HEK293 (cell line): ENCODE results near the gene NIPSNAP3A.

Experiments
- CTCF ChIA-PET: fragments of 350-600 bp; formaldehyde crosslinking; extraction: SDS; loops from one replicate; lab custom pipeline; 2021; ENCODE audit warnings: antibody characterized with exemption; lab: Yijun Ruan, JAX
- POLR2A ChIA-PET: fragments of 300-600 bp; formaldehyde crosslinking; extraction: SDS; loops from one replicate; lab custom pipeline; 2020; ENCODE audit warnings: antibody characterized with exemption, inconsistent platforms; lab: Yijun Ruan, JAX
- H3K27ac ChIP-seq: fragments of 200-500 bp; sonication (Bioruptor generic); 2 replicates; pipeline ENCODE4 v1.5.1; 2014; ENCODE audit warnings: low read depth, low read length, control low read depth, inconsistent platforms; ENCODE audit errors: extremely low read depth
- H3K36me3 ChIP-seq, 2 experiments: fragments of 200-500 bp in 1 of 2; sonication (Bioruptor generic) in 1 of 2; 1 replicate in 1 of 2; 2 replicates in 1 of 2; pipeline ENCODE4 v1.5.1; 2014 to 2017; ENCODE audit warnings: inconsistent platforms in 2 of 2, low read length in 2 of 2; ENCODE audit not compliant: control insufficient read depth in 2 of 2, insufficient read depth in 1 of 2
- H3K4me1 ChIP-seq: fragments of 200-500 bp; sonication (Bioruptor generic); 2 replicates; pipeline ENCODE4 v1.5.1; 2014; ENCODE audit warnings: mild to moderate bottlenecking, low read length, inconsistent platforms; ENCODE audit not compliant: control insufficient read depth, insufficient read depth
- H3K4me3 ChIP-seq: 2 replicates; pipeline ENCODE4 v1.5.1; 2011; ENCODE audit warnings: low read depth, mild to moderate bottlenecking, control low read depth, low read length, moderate library complexity
- H3K9me3 ChIP-seq: fragments of 200-500 bp; sonication (Bioruptor generic); 2 replicates; pipeline ENCODE4 v1.5.1; 2014; ENCODE audit warnings: low read depth, low read length, inconsistent platforms; ENCODE audit not compliant: control insufficient read depth, insufficient read depth
- BCL11A ChIP-seq: fragments of 450-650 bp; formaldehyde crosslinking; IDR thresholded peaks from 2 replicates; pipeline ENCODE4 v1.5.1; 2016; ENCODE audit warnings: low read depth, missing biosample characterization, missing genetic modification characterization
- KLF8 ChIP-seq: fragments of 450-650 bp; formaldehyde crosslinking; IDR thresholded peaks from 2 replicates; pipeline ENCODE4 v1.5.1; 2016; ENCODE audit warnings: missing biosample characterization, missing genetic modification characterization
- OSR2 ChIP-seq: fragments of 450-650 bp; formaldehyde crosslinking; IDR thresholded peaks from 2 replicates; pipeline ENCODE4 v1.5.1; 2016; ENCODE audit warnings: missing biosample characterization, missing genetic modification characterization
- ZBTB48 ChIP-seq: fragments of 450-650 bp; formaldehyde crosslinking; IDR thresholded peaks from 2 replicates; pipeline ENCODE4 v1.5.1; 2016; ENCODE audit warnings: missing biosample characterization, missing genetic modification characterization
- ZEB2 ChIP-seq: fragments of 450-650 bp; formaldehyde crosslinking; IDR thresholded peaks from 2 replicates; pipeline ENCODE4 v1.5.1; 2016; ENCODE audit warnings: missing biosample characterization, missing genetic modification characterization
- ZIC2 ChIP-seq: fragments of 450-650 bp; formaldehyde crosslinking; IDR thresholded peaks from 2 replicates; pipeline ENCODE4 v1.5.1; 2016; ENCODE audit warnings: missing biosample characterization, missing genetic modification characterization
- ZNF114 ChIP-seq: fragments of 450-650 bp; formaldehyde crosslinking; IDR thresholded peaks from 2 replicates; pipeline ENCODE4 v1.5.0; 2017; ENCODE audit warnings: missing biosample characterization, missing genetic modification characterization
- ZNF155 ChIP-seq: fragments of 450-650 bp; formaldehyde crosslinking; IDR thresholded peaks from 2 replicates; pipeline ENCODE4 v1.5.1; 2016; ENCODE audit warnings: missing biosample characterization, missing genetic modification characterization
- ZNF391 ChIP-seq: fragments of 450-650 bp; formaldehyde crosslinking; IDR thresholded peaks from 2 replicates; pipeline ENCODE4 v1.5.1; 2016; ENCODE audit warnings: low read depth, missing biosample characterization, missing genetic modification characterization, borderline replicate concordance
- ZNF510 ChIP-seq: fragments of 450-650 bp; formaldehyde crosslinking; IDR thresholded peaks from 2 replicates; pipeline ENCODE4 v1.5.1; 2018; ENCODE audit warnings: mild to moderate bottlenecking, missing genetic modification characterization, missing biosample characterization; ENCODE audit not compliant: insufficient replicate concordance
- ZNF521 ChIP-seq: fragments of 450-650 bp; formaldehyde crosslinking; IDR thresholded peaks from 2 replicates; pipeline ENCODE4 v1.5.1; 2017; ENCODE audit warnings: missing biosample characterization, mild to moderate bottlenecking, missing genetic modification characterization
- ZNF548 ChIP-seq: fragments of 450-650 bp; formaldehyde crosslinking; IDR thresholded peaks from 2 replicates; pipeline ENCODE4 v1.5.1; 2016; ENCODE audit warnings: missing biosample characterization, missing genetic modification characterization
- ZNF549 ChIP-seq: fragments of 450-650 bp; IDR thresholded peaks from 2 replicates; pipeline ENCODE4 v1.5.1; 2018; ENCODE audit warnings: missing biosample characterization, missing genetic modification characterization, mild to moderate bottlenecking, inconsistent platforms, moderate library complexity
- ZNF777 ChIP-seq: fragments of 450-650 bp; formaldehyde crosslinking; IDR thresholded peaks from 2 replicates; pipeline ENCODE4 v1.5.1; 2017; ENCODE audit warnings: missing biosample characterization, missing genetic modification characterization, borderline replicate concordance
- ZNF843 ChIP-seq: fragments of 450-650 bp; formaldehyde crosslinking; IDR thresholded peaks from 2 replicates; pipeline ENCODE4 v1.5.1; 2016; ENCODE audit warnings: missing biosample characterization, missing genetic modification characterization
- TF ChIP-seq, protein P1 (sequence below): fragments of 450-650 bp; formaldehyde crosslinking; IDR thresholded peaks from 2 replicates; pipeline ENCODE4 v1.5.1; 2016; ENCODE audit warnings: missing biosample characterization, missing genetic modification characterization
- TF ChIP-seq, protein P2 (sequence below): fragments of 450-650 bp; formaldehyde crosslinking; IDR thresholded peaks from 2 replicates; pipeline ENCODE4 v1.5.1; 2016; ENCODE audit warnings: missing biosample characterization, missing genetic modification characterization
- TF ChIP-seq, protein P3 (sequence below): fragments of 450-650 bp; IDR thresholded peaks from 2 replicates; pipeline ENCODE4 v1.5.1; 2018; ENCODE audit warnings: missing biosample characterization, mild to moderate bottlenecking, missing genetic modification characterization
- TF ChIP-seq, protein P4 (sequence below): fragments of 450-650 bp; IDR thresholded peaks from 2 replicates; pipeline ENCODE4 v1.5.1; 2018; ENCODE audit warnings: missing biosample characterization, missing genetic modification characterization
- TF ChIP-seq, protein P5 (sequence below): IDR thresholded peaks from 2 replicates; pipeline ENCODE4 v1.6.1; 2011; ENCODE audit warnings: mild to moderate bottlenecking, low read depth, low read length, borderline replicate concordance
- TF ChIP-seq, protein P6 (sequence below): fragments of 450-650 bp; formaldehyde crosslinking; IDR thresholded peaks from 2 replicates; pipeline ENCODE4 v1.5.0; 2017; ENCODE audit warnings: missing biosample characterization, missing genetic modification characterization, borderline replicate concordance

Gene NIPSNAP3A

DNA sequence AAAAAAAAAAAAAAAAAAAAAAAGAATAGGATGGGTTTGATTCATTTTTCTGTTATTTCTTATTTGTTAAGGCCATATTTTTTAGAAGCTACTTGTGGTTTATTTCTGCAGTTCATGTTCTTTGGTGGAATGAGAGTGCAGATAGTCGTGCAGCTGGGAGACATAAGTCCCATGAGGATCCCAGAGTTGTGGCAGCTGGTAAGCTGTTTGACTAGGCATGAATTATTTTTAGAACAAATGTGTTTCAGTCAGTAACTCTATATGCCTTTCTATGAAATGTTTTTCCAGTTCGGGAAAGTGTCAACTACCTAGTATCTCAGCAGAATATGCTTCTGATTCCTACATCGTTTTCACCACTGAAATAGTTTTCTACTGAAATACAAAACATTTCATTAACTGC, 11.5 kb downstream of the NIPSNAP3A start:
- Histone ChIP-seq H3K27ac (no peak overlapping the region), H3K36me3 (peaks cover 12% of the 10 kb centered on the region in 2 experiments), H3K9me3 (no peaks in the 10 kb centered on the region), H3K4me3 (no peak overlapping the region), H3K4me1 (no peaks in the 10 kb centered on the region)
- TF ChIP-seq ZNF843 (tag by site-specific recombination) (no peak), ZBTB48 (tag by site-specific recombination) (no peak), ZNF114 (tag by site-specific recombination) (no peak), ZEB2 (tag by site-specific recombination) (no peak)
- ChIA-PET POLR2A (interaction anchor here (0.6 kb wide), 1 partner anchor 484 kb away, joined by 4 read pairs; no protein-coding TSS in a partner anchor), CTCF (no interaction called here)

DNA sequence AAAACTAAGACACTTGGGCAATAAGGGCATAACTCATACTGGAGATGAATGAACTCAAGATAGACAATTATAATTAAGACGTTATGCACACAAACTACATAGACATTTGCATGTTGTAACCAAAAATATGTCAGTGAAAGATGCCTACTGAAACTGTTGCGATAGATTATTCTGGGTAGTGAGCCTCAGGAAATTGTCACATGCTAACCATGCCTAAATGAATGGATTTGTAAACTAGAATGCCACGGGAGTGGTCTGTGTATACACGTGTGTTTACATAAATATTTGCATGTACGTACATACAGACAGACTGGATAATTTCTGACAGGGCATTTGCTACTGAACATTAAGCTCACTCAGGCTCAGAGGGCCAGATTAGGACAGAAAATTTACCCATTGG, 17.7 kb downstream of the NIPSNAP3A start:
- H3K27ac ChIP-seq, result no peak overlapping the region
- CTCF ChIA-PET, result interaction anchor here (0.6 kb wide), 1 partner anchor 156 kb away, joined by 3 read pairs; no protein-coding TSS in a partner anchor

DNA sequence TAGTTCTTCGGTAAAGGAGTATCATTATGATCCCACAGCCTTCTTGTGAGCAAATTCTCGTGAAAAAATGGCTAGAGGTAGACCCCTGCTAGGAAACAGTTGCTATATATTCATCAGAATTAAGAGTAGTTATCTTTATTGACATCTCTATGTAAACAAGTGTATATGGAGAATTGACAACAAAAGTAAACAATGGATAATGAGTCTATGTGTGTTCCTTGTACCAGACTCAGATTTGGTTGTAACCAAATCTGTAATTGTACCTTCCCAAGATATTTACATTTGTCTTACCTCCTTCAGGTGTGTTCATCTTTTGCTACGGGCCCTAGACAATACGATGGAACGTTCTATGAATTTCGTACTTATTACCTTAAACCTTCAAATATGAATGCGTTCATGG, 18.5 kb downstream of the NIPSNAP3A start:
- CTCF ChIA-PET, result no interaction called here
- H3K4me1 ChIP-seq, result no peaks in the 10 kb centered on the region
- TF ChIP-seq, protein P1, sequence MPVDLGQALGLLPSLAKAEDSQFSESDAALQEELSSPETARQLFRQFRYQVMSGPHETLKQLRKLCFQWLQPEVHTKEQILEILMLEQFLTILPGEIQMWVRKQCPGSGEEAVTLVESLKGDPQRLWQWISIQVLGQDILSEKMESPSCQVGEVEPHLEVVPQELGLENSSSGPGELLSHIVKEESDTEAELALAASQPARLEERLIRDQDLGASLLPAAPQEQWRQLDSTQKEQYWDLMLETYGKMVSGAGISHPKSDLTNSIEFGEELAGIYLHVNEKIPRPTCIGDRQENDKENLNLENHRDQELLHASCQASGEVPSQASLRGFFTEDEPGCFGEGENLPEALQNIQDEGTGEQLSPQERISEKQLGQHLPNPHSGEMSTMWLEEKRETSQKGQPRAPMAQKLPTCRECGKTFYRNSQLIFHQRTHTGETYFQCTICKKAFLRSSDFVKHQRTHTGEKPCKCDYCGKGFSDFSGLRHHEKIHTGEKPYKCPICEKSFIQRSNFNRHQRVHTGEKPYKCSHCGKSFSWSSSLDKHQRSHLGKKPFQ (tag by site-specific recombination), result no peak
- no peak for TF ChIP-seq KLF8 (tag by site-specific recombination)
- TF ChIP-seq, protein P2, sequence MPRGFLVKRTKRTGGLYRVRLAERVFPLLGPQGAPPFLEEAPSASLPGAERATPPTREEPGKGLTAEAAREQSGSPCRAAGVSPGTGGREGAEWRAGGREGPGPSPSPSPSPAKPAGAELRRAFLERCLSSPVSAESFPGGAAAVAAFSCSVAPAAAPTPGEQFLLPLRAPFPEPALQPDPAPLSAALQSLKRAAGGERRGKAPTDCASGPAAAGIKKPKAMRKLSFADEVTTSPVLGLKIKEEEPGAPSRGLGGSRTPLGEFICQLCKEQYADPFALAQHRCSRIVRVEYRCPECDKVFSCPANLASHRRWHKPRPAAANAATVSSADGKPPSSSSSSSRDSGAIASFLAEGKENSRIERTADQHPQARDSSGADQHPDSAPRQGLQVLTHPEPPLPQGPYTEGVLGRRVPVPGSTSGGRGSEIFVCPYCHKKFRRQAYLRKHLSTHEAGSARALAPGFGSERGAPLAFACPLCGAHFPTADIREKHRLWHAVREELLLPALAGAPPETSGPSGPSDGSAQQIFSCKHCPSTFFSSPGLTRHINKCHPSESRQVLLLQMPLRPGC (tag by site-specific recombination), result no peak
- no peak for TF ChIP-seq BCL11A (tag by site-specific recombination)
- TF ChIP-seq, protein P3, sequence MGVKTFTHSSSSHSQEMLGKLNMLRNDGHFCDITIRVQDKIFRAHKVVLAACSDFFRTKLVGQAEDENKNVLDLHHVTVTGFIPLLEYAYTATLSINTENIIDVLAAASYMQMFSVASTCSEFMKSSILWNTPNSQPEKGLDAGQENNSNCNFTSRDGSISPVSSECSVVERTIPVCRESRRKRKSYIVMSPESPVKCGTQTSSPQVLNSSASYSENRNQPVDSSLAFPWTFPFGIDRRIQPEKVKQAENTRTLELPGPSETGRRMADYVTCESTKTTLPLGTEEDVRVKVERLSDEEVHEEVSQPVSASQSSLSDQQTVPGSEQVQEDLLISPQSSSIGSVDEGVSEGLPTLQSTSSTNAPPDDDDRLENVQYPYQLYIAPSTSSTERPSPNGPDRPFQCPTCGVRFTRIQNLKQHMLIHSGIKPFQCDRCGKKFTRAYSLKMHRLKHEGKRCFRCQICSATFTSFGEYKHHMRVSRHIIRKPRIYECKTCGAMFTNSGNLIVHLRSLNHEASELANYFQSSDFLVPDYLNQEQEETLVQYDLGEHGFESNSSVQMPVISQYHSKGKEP (tag by site-specific recombination), result no peak
- no peak for TF ChIP-seq ZNF549 (tag by site-specific recombination)
- TF ChIP-seq ZNF777 (tag by site-specific recombination), result no peak
- no peak for TF ChIP-seq ZNF391 (tag by site-specific recombination)
- no peak for TF ChIP-seq ZNF521
- no peak for TF ChIP-seq ZNF155 (tag by site-specific recombination)
- no peak for TF ChIP-seq ZIC2 (tag by site-specific recombination)
- no peak for TF ChIP-seq ZNF548 (tag by site-specific recombination)
- TF ChIP-seq, protein P4, sequence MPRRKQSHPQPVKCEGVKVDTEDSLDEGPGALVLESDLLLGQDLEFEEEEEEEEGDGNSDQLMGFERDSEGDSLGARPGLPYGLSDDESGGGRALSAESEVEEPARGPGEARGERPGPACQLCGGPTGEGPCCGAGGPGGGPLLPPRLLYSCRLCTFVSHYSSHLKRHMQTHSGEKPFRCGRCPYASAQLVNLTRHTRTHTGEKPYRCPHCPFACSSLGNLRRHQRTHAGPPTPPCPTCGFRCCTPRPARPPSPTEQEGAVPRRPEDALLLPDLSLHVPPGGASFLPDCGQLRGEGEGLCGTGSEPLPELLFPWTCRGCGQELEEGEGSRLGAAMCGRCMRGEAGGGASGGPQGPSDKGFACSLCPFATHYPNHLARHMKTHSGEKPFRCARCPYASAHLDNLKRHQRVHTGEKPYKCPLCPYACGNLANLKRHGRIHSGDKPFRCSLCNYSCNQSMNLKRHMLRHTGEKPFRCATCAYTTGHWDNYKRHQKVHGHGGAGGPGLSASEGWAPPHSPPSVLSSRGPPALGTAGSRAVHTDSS (tag by site-specific recombination), result no peak
- TF ChIP-seq, protein P5, sequence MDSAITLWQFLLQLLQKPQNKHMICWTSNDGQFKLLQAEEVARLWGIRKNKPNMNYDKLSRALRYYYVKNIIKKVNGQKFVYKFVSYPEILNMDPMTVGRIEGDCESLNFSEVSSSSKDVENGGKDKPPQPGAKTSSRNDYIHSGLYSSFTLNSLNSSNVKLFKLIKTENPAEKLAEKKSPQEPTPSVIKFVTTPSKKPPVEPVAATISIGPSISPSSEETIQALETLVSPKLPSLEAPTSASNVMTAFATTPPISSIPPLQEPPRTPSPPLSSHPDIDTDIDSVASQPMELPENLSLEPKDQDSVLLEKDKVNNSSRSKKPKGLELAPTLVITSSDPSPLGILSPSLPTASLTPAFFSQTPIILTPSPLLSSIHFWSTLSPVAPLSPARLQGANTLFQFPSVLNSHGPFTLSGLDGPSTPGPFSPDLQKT, result no peak
- TF ChIP-seq ZNF510, result no peak
- TF ChIP-seq OSR2 (tag by site-specific recombination), result no peak

More for the DNA sequence above, 17.7 kb downstream of the NIPSNAP3A start:
- POLR2A ChIA-PET, result interaction anchor here (0.6 kb wide), 1 partner anchor 17 kb away, joined by 3 read pairs; no protein-coding TSS in a partner anchor
- no peaks in the 10 kb centered on the region for H3K4me1 ChIP-seq
- no peaks in the 10 kb centered on the region for H3K9me3 ChIP-seq
- no peaks in the 10 kb centered on the region for H3K36me3 ChIP-seq
- no peak overlapping the region for H3K4me3 ChIP-seq
- TF ChIP-seq, protein P6, sequence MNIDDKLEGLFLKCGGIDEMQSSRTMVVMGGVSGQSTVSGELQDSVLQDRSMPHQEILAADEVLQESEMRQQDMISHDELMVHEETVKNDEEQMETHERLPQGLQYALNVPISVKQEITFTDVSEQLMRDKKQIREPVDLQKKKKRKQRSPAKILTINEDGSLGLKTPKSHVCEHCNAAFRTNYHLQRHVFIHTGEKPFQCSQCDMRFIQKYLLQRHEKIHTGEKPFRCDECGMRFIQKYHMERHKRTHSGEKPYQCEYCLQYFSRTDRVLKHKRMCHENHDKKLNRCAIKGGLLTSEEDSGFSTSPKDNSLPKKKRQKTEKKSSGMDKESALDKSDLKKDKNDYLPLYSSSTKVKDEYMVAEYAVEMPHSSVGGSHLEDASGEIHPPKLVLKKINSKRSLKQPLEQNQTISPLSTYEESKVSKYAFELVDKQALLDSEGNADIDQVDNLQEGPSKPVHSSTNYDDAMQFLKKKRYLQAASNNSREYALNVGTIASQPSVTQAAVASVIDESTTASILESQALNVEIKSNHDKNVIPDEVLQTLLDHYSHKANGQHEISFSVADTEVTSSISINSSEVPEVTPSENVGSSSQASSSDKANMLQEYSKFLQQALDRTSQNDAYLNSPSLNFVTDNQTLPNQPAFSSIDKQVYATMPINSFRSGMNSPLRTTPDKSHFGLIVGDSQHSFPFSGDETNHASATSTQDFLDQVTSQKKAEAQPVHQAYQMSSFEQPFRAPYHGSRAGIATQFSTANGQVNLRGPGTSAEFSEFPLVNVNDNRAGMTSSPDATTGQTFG (tag by site-specific recombination), result no peak

More for the DNA sequence above, 18.5 kb downstream of the NIPSNAP3A start:
- Histone ChIP-seq H3K27ac (no peak overlapping the region), H3K36me3 (no peaks in the 10 kb centered on the region), H3K4me3 (no peak overlapping the region), H3K9me3 (no peaks in the 10 kb centered on the region)
- POLR2A ChIA-PET, result no interaction called here
